ENCODE results near the gene OLFM2. TPM values are rescaled to one million over a fixed set of nuclear protein-coding genes. Genes with fewer than 3 reads are reported as not detected.
A peak's percentile ranks its signal among the peaks of the same experiment; 100 is the strongest.

Gene OLFM2
- total RNA-seq, 1 donor from 2014 or later, result not detected

DNA sequence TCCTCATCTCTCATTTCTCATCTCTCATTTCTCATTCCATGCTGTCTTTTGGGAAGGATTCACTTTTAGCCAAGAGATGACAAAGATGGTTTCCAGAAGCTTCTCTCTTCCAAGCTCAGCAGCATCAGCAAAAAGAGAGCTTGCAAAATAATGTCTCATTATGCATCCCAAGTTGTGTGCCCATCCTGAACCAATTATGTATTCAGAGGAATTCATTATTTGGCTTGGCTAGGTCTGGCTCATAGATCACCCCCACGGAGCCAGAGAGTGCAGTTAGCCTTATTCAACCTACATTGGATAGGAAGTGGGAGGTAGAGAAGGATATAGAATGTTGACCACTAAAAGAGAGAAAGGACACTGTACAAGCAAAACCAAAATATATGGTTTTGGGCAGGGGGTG lies 5.4 kb upstream of the OLFM2 start:
- TF ChIP-seq, protein P1, sequence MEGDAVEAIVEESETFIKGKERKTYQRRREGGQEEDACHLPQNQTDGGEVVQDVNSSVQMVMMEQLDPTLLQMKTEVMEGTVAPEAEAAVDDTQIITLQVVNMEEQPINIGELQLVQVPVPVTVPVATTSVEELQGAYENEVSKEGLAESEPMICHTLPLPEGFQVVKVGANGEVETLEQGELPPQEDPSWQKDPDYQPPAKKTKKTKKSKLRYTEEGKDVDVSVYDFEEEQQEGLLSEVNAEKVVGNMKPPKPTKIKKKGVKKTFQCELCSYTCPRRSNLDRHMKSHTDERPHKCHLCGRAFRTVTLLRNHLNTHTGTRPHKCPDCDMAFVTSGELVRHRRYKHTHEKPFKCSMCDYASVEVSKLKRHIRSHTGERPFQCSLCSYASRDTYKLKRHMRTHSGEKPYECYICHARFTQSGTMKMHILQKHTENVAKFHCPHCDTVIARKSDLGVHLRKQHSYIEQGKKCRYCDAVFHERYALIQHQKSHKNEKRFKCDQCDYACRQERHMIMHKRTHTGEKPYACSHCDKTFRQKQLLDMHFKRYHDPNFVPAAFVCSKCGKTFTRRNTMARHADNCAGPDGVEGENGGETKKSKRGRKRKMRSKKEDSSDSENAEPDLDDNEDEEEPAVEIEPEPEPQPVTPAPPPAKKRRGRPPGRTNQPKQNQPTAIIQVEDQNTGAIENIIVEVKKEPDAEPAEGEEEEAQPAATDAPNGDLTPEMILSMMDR (IDR thresholded peaks at IDR 0.05), result no peak
- Mint-ChIP-seq H3K36me3 (ENCODE audit: low read depth) (no peaks in the 10 kb centered on the region), H3K27ac (no peak overlapping the region), H3K27me3 (peaks cover 36% of the 10 kb centered on the region), H3K9me3 (peaks cover 8% of the 10 kb centered on the region), H3K4me3 (no peak overlapping the region), H3K4me1 (peaks cover 8% of the 10 kb centered on the region)
- POLR2A ChIA-PET, result no interaction called here
- CTCF ChIA-PET, result no interaction called here
- ATAC-seq (ENCODE audit: low read depth) (no peak), DNase-seq (no peak)
- intact Hi-C loops (cut with micrococcal nuclease), result no loop called here

DNA sequence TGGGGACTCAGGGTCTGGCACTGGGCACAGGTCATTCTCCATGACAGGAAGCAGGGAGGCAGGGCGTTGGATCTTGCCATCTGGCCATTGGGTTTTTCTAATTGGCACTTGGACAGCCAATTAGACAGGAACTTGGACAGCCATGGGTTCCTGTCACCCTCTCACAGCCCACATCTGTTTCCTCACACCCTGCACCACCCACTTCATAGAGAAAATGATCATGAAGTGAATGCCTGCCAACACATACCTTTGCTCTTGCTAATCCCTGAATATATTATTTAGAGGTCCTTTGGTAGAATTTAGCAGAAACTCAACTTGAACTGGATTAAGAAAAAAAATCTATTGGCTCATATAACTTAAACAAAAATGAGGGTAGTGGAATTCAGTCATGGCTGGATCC lies 4.9 kb upstream of the OLFM2 start:
- no peak overlapping the region for H3K27ac Mint-ChIP-seq
- intact Hi-C loops (cut with micrococcal nuclease), result no loop called here
- POLR2A ChIA-PET, result no interaction called here
- TF ChIP-seq, protein P1 (IDR thresholded peaks at IDR 0.05), result no peak
- DNase-seq (no peak), ATAC-seq (ENCODE audit: low read depth) (no peak)
- H3K36me3 Mint-ChIP-seq (ENCODE audit: low read depth), result no peaks in the 10 kb centered on the region
- no peak overlapping the region for H3K4me3 Mint-ChIP-seq
- H3K27me3 Mint-ChIP-seq, result peaks cover 37% of the 10 kb centered on the region
- H3K4me1 Mint-ChIP-seq, result peaks cover 9% of the 10 kb centered on the region
- H3K9me3 Mint-ChIP-seq, result peaks cover 8% of the 10 kb centered on the region
- CTCF ChIA-PET, result no interaction called here

DNA sequence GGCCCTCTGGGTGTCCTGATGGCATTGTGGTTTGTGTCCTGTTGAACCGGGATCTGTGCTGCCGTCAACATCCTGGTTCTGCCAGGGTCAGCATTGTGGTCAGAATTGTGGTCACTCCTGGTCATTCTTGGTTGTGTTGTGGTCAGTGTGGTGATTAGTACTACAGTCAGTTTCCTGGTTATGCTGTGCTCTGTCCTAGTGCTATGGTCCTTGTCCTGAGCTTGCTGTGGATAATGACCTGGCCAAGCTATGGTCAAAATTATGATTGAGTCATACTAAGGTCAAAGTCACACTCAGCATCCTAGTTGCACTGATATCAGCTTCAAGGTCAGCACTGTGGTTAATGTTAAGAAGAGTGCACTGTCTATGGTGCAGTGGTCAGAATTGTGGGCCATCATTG lies 4.5 kb upstream of the OLFM2 start:
- Mint-ChIP-seq H3K27ac (no peak overlapping the region), H3K9me3 (peaks cover 8% of the 10 kb centered on the region), H3K4me1 (peaks cover 10% of the 10 kb centered on the region), H3K36me3 (ENCODE audit: low read depth) (no peaks in the 10 kb centered on the region), H3K27me3 (peaks cover 38% of the 10 kb centered on the region), H3K4me3 (no peak overlapping the region)
- TF ChIP-seq, protein P1 (IDR thresholded peaks at IDR 0.05), result no peak
- no peak for ATAC-seq (ENCODE audit: low read depth)
- no peak for DNase-seq
- POLR2A ChIA-PET, result no interaction called here
- CTCF ChIA-PET, result no interaction called here
- intact Hi-C loops (cut with micrococcal nuclease), result no loop called here

DNA sequence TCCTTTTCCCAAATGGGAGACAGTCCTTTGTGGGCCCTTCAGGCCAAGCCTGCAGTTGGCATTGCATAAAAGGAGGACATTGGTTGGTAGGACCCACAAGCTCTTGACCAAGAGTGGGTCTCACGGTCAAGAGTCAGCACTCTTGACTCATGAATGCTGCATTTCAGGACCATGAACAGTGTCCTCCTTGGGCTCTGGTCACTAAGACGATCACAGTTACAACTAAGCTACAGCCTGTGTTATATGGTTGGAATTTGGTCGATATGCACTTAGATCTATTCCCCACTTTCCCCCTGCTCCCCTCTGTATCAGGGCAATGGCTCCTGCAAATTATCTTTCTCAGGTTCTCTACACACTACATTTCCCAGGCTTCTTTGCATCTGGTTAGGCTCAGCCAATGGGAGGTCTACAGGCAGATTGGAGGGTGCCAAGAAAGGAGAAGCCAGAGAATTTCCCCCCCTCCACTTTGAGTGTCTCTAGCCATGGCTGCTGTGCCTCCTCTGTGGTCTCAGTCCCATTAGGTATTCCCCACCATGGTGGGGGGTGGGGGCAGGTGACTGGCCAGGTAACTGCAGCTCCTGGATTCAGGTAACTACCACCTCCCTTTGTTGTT lies 3.1 kb upstream of the OLFM2 start:
- H3K27me3 Mint-ChIP-seq, result peaks cover 50% of the 10 kb centered on the region
- H3K36me3 Mint-ChIP-seq (ENCODE audit: low read depth), result no peaks in the 10 kb centered on the region
- POLR2A ChIA-PET, result no interaction called here
- TF ChIP-seq, protein P1 (IDR thresholded peaks at IDR 0.05), result no peak
- ATAC-seq (ENCODE audit: low read depth) (no peak), DNase-seq (no peak)
- H3K4me1 Mint-ChIP-seq, result peaks cover 20% of the 10 kb centered on the region
- H3K27ac Mint-ChIP-seq, result no peak overlapping the region
- CTCF ChIA-PET, result no interaction called here
- no peak overlapping the region for H3K4me3 Mint-ChIP-seq
- intact Hi-C loops (cut with micrococcal nuclease), result no loop called here
- H3K9me3 Mint-ChIP-seq, result peaks cover 8% of the 10 kb centered on the region

DNA sequence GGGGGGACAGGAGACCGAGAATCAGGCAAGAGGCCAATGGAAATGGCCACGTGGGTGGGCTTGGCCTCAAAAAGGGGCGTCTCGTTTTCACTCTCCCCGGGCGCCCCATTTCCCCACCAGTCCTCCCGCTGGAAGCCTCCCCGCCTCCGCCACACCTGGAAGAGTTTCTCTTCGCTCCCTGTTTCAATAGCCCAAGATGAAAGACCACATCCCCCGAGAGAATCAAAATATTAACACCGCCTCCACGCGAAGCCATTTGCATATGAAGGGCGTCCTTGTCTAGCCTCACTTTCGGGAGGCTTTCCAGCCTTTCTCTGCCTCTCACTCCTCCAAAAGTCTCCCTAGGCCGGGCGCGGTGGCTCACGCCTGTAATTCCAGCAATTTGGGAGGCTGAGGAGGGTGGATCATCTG lies 691 bp upstream of the OLFM2 start:
- Mint-ChIP-seq H3K36me3 (ENCODE audit: low read depth) (no peaks in the 10 kb centered on the region), H3K9me3 (peaks cover 3% of the 10 kb centered on the region), H3K27ac (no peak overlapping the region), H3K4me1 (peaks cover 23% of the 10 kb centered on the region), H3K27me3 (peaks cover 54% of the 10 kb centered on the region), H3K4me3 (peak overlapping the region; percentile 70)
- ChIA-PET POLR2A (no interaction called here), CTCF (no interaction called here)
- DNase-seq (no peak), ATAC-seq (ENCODE audit: low read depth) (no peak)
- intact Hi-C loops (cut with micrococcal nuclease), result no loop called here
- TF ChIP-seq, protein P1 (IDR thresholded peaks at IDR 0.05), result no peak

Data from activated B cell treated with CpG ODN at 0.5 μM for 24 hours (primary cell).